ENCODE data around the gene PDCD10. TPM values are rescaled to one million over a fixed set of nuclear protein-coding genes. Genes with fewer than 3 reads are reported as not detected.

Gene PDCD10
- total RNA-seq, 4 donors from 2014 or later: 58.3 to 90.1 (median 65.1) TPM

DNA sequence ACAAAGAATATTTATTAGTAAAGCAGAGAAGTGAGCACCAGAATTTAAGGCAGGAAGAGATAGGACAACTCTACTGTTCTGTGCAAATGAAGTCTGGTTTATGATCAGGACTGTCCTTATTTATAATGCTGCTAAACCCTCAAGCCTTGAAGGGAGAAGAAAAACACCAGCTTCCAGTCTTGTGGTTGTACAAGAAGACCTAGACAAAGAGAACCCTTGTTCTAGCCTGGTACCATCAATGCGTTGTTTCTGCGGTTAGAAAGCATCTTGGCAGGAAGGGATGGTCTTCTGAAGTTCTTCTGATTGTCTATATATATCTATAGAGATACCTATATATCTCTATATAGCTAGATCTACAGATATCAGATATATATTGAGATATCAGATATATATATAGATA, 33.8 kb downstream of the PDCD10 start:
- Histone ChIP-seq H3K9me3 (no peaks in the 10 kb centered on the region), H3K4me3 (no peak overlapping the region), H3K27ac (replicated peaks in 1 of 4) (no peak overlapping the region), H3K4me1 (no peaks in the 10 kb centered on the region), H3K27me3 (no peaks in the 10 kb centered on the region), H3K36me3 (peaks cover 0 to 25% (median 8%) of the 10 kb centered on the region in 4 donors)
- DNase-seq (ENCODE audit: extremely low spot score): no peak
- 97% methylated on average over 2 of the region's 2 CpGs for WGBS
- intact Hi-C loops (cut with DNase I): no loop called here
- no peak for TF ChIP-seq POLR2A (IDR thresholded peaks at IDR 0.05; ENCODE audit: low read depth)
- TF ChIP-seq POLR2AphosphoS5 (IDR thresholded peaks at IDR 0.05): no peak

DNA sequence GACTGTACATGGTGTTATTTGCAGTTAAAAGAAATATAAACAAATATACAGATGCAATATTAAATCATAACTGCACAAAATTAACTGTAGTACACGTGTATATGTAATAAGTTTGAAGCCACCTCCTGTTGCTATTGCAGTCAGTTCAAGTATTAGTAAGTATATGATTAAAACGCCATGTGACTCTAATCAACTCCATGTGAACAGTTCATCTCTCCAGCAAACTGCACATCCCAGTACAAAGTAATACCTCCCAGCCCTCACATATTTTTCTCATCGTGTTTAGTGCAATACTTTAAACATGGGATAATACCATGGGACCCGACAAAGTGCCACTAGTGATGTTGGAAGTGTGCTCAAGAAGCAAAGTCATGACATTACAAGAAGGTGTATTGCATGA, 34.6 kb downstream of the PDCD10 start:
- Histone ChIP-seq H3K4me3 (no peak overlapping the region), H3K36me3 (peaks cover 0 to 34% (median 13%) of the 10 kb centered on the region in 4 donors)
- WGBS: 92% methylated on average over 4 of the region's 4 CpGs

DNA sequence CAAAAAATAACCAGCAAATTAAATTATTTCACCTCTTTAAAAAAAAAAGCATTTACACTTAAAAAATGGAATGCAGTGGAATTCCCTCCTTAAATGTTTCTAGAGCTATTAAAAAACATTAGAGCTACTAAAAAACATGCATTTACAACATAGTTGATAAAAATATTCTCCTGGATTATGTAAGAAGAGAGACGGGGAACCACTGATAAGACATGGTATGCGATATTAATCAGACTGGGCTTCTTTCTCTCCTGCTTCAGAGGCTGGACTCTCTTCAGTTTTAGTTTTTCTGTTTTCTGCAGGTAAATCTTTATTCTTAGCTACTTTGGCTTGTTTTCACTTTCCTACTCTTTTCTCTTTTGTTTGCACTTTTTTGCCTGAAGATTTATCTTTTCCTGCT, 40.6 kb downstream of the PDCD10 start:
- Histone ChIP-seq H3K9me3 (no peaks in the 10 kb centered on the region), H3K4me1 (no peaks in the 10 kb centered on the region), H3K27ac (replicated peaks in 1 of 4) (no peak overlapping the region), H3K36me3 (peaks cover 0 to 49% (median 24%) of the 10 kb centered on the region in 4 donors), H3K27me3 (no peaks in the 10 kb centered on the region), H3K4me3 (no peak overlapping the region)
- TF ChIP-seq EP300 (IDR thresholded peaks at IDR 0.05) (no peak), POLR2A (IDR thresholded peaks at IDR 0.05; ENCODE audit: low read depth) (no peak), POLR2AphosphoS5 (IDR thresholded peaks at IDR 0.05) (no peak)
- TF ChIP-seq, protein P1, sequence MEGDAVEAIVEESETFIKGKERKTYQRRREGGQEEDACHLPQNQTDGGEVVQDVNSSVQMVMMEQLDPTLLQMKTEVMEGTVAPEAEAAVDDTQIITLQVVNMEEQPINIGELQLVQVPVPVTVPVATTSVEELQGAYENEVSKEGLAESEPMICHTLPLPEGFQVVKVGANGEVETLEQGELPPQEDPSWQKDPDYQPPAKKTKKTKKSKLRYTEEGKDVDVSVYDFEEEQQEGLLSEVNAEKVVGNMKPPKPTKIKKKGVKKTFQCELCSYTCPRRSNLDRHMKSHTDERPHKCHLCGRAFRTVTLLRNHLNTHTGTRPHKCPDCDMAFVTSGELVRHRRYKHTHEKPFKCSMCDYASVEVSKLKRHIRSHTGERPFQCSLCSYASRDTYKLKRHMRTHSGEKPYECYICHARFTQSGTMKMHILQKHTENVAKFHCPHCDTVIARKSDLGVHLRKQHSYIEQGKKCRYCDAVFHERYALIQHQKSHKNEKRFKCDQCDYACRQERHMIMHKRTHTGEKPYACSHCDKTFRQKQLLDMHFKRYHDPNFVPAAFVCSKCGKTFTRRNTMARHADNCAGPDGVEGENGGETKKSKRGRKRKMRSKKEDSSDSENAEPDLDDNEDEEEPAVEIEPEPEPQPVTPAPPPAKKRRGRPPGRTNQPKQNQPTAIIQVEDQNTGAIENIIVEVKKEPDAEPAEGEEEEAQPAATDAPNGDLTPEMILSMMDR (IDR thresholded peaks at IDR 0.05): no peak
- 87% methylated on average over 2 of the region's 2 CpGs for WGBS
- intact Hi-C loops (cut with DNase I): no loop called here
- DNase-seq (ENCODE audit: extremely low spot score): no peak

More for the DNA sequence above, 34.6 kb downstream of the PDCD10 start:
- Histone ChIP-seq H3K27me3 (no peaks in the 10 kb centered on the region), H3K4me1 (no peaks in the 10 kb centered on the region), H3K27ac (replicated peaks in 1 of 4) (no peak overlapping the region), H3K9me3 (no peaks in the 10 kb centered on the region)
- no peak for DNase-seq (ENCODE audit: extremely low spot score)
- TF ChIP-seq EP300 (IDR thresholded peaks at IDR 0.05): no peak
- intact Hi-C loops (cut with DNase I): no loop called here

DNA sequence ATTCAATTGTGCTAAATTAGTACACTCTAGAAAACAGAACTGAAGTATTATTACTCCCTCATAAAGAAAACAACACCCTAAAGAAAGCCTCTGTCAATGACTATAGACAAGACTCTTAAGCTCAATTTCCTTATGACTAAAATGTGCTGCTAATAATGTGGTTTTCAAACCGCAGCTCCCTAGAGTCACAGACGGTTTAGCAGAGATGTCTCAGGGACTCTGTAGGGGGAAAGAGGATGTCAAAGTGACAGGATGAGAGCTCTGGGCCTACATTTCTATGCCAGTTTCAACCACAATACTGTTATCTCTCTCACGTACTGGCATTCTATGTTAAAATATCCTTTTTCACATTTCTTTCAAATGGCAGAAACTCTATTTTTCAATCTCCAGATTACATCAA, 43.3 kb downstream of the PDCD10 start:
- no peak for DNase-seq (ENCODE audit: extremely low spot score)
- no peak overlapping the region for H3K27ac ChIP-seq (replicated peaks in 1 of 4)
- intact Hi-C loops (cut with DNase I): no loop called here
- 75% methylated on average over 3 of the region's 3 CpGs for WGBS
- H3K9me3 ChIP-seq: no peaks in the 10 kb centered on the region
- H3K4me3 ChIP-seq: no peak overlapping the region
- H3K36me3 ChIP-seq: peaks cover 0 to 53% (median 31%) of the 10 kb centered on the region in 4 donors
- TF ChIP-seq POLR2AphosphoS5 (IDR thresholded peaks at IDR 0.05): no peak
- TF ChIP-seq, protein P1 (IDR thresholded peaks at IDR 0.05): no peak
- no peak for TF ChIP-seq POLR2A (IDR thresholded peaks at IDR 0.05; ENCODE audit: low read depth)
- no peak for TF ChIP-seq EP300 (IDR thresholded peaks at IDR 0.05)
- H3K27me3 ChIP-seq: no peaks in the 10 kb centered on the region
- H3K4me1 ChIP-seq: no peaks in the 10 kb centered on the region

DNA sequence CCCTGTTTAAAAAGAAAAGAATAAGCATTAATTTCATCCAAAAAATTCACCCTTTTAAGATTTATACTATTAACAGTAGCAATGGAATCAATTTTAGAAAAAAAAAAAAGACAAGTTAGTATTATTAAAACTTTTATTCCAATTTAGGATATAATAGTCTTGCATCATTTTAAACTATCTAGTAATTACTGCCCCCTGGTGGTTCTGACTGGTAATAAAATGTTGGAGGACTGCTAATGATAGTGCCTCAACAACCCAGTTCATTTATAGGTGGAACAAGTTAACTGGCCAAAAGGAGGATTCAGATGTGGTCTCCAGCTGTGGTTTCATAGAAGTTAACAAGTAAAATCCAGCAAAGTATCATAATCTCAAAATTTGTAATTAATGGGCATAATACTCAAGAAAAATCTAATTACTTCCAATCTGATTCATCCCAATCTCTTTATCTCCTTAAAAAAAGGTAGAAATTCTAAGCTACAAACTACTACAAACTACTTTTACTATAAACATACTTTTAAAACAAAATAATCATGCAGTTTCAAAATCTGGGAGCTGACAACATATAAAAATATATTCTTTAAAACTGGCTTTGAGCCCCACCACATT, 50.2 kb downstream of the PDCD10 start:
- H3K4me1 ChIP-seq: no peaks in the 10 kb centered on the region
- DNase-seq (ENCODE audit: extremely low spot score): no peak
- no peak for TF ChIP-seq POLR2AphosphoS5 (IDR thresholded peaks at IDR 0.05)
- TF ChIP-seq, protein P1 (IDR thresholded peaks at IDR 0.05): peak; percentile 62 to 81 (median 71)
- H3K9me3 ChIP-seq: no peaks in the 10 kb centered on the region
- peaks cover 0 to 52% (median 21%) of the 10 kb centered on the region in 4 donors for H3K36me3 ChIP-seq
- no peaks in the 10 kb centered on the region for H3K27me3 ChIP-seq
- no peak overlapping the region for H3K4me3 ChIP-seq
- intact Hi-C loops (cut with DNase I): no loop called here
- no peak overlapping the region for H3K27ac ChIP-seq (replicated peaks in 1 of 4)

DNA sequence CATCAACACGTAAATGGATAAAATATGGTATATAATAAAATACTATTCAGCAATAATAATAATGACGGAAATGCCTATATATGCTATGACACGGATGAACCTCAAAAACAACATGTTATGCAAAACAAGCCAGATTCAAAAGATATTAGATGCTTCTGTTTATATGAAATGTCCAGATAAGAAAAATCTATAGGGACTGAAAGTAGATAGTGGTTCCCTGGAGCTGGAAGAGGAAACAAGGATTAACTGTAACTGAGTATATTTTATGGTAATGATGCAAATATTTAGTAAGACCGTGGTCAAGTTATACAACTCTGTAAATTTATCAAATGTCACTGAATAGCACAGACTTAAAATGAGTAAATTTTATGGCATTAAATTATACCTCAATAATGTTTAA, 55.2 kb downstream of the PDCD10 start:
- intact Hi-C loops (cut with DNase I): no loop called here
- Histone ChIP-seq H3K27ac (replicated peaks in 1 of 4) (no peak overlapping the region), H3K9me3 (peaks cover 0 to 22% (median 13%) of the 10 kb centered on the region in 4 donors), H3K4me1 (no peaks in the 10 kb centered on the region), H3K27me3 (no peaks in the 10 kb centered on the region), H3K4me3 (no peak overlapping the region), H3K36me3 (peaks cover 22 to 64% (median 36%) of the 10 kb centered on the region in 4 donors)
- DNase-seq (ENCODE audit: extremely low spot score): no peak
- WGBS: 92% methylated on average over 4 of the region's 4 CpGs
- TF ChIP-seq POLR2A (IDR thresholded peaks at IDR 0.05; ENCODE audit: low read depth) (no peak), POLR2AphosphoS5 (IDR thresholded peaks at IDR 0.05) (no peak), EP300 (IDR thresholded peaks at IDR 0.05) (no peak)
- TF ChIP-seq, protein P1 (IDR thresholded peaks at IDR 0.05): no peak
